Measurements from ENCODE around the gene SAMD14.
A peak's percentile ranks its signal among the peaks of the same experiment; 100 is the strongest.

SAMD14 gene

DNA sequence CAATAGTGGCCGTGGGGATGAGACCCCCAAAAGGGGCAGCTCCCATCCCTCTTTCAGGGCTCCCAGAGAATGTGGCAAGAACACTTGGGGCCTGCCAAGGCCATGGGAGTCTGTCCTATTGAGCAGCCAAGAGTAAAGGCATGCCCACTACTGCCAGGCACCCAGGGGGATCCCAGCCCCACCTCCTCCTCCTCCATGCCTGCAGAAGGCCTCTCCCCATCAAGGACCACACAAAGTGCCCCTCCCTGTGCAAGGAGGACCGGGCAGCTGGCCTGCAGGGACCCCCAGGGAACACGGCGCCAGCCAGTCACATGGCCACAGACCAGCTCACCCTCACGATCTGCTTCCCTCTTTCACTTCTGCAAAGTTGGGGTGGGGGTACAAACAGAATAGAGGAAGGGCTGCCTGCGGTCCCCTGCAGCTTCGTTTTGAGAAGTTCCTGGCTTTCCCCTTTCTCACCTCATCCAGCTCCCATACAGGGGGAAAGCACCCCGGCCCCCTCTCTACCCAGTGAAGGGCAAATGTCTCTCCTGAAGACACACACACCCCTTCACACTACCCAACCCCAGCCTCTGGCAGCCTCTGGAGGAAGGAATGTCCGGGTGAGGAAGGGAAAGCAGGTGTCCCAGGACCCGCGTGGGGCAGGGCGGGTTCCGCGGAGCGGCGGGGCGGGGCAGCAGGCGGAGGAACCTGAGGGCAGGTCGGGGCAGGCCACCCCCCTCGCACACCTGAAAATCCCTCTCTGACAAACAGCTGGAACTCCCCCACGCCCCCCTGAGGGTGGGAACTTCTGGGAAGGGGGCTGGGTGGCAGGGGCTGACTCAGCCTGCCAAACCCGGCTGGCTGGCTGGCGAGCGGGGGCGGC is 18.5 kb upstream of the SAMD14 start:
- peak; percentile 71 to 74 for DNase-seq (ENCODE audit: low read depth in 2 of 2)

DNA sequence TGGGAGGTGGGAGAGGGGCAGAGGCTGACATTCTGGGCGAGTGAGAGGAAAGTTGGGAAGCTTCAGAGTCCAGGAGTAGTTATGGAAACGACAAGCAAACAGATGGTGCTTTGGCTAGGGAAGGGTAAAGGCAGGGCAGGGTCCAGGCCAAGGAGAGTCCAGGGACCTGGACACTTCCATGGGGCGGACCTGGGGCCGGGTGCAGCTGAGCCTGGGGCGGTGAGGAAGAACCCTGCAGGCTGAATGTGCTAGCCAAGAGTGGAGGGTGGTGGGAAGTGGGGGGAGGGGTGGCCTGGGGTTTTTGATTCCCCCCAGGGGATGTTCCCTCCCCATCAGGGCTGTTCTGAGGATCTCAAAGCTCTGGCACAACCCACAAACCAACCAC is 17.9 kb upstream of the SAMD14 start:
- DNase-seq (ENCODE audit: low read depth in 2 of 2): no peak

DNA sequence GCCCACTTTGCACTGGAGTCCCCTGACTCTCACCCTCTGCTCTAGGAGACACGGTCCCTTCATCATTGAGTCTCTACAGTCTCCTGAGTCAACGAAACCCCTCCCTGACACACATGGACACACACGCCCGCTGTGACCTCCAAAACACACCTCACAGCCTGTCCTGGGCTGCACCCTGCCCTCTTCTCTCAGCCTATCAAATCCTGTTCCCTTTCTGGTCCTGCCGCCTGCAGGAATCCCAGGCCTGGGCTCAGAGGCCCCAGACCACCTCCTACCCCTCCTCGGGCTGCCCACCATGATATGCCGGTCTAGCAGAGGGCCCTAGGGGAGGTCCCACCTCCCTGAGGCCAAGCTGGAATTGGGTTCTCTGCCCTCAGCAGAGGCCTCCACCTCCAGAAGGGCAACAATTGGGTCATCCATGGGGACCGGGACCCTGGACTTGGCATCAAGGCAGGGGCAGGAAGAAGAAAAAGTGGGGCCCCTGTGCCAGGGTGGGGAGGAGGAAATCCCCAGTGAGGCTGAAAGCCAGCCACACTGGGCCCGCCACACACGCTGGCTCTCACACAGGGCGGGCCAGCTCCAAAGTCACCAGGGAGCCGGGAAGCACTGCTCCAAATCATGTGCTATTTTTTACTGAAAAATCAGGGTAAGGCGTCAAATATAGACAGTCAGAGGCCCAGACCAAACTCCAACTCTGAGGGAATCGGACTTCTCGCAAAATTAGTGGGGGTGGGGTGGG is 17.1 kb upstream of the SAMD14 start:
- DNase-seq (ENCODE audit: low read depth in 2 of 2): no peak

DNA sequence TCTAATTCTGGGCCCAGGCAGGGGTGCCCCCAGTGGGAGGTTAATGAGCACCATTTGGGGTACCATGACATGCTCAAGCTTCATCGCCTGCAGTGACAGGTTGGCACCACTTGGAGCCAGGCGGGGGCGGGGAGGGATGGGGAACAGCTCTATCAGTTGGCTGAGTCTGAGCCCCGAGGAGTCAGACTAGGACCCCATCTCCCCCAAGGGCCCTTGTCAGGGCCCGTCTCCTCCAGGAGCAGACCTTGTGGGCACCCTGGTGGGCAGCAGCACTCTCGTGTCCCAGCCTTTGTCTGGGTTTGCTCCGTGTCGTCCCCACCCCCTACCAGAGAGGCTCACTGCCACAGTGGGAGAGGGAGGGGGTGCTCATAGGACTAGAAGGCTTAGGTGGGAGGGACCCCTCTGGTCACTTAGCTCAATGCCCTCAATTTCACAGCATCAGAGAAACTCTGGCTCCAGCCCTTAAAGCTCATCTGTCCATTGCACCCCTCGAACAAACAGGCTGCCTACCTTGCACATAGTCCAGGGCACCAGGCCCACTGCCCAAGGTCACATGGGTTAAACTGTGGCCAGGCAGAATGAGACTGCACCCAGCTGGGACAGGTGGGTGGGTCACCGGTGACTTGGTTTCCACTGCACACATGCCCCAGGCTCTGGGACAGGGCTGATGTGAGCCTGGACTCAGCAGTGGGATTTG is 16.4 kb upstream of the SAMD14 start:
- DNase-seq (ENCODE audit: low read depth in 2 of 2): no peak

DNA sequence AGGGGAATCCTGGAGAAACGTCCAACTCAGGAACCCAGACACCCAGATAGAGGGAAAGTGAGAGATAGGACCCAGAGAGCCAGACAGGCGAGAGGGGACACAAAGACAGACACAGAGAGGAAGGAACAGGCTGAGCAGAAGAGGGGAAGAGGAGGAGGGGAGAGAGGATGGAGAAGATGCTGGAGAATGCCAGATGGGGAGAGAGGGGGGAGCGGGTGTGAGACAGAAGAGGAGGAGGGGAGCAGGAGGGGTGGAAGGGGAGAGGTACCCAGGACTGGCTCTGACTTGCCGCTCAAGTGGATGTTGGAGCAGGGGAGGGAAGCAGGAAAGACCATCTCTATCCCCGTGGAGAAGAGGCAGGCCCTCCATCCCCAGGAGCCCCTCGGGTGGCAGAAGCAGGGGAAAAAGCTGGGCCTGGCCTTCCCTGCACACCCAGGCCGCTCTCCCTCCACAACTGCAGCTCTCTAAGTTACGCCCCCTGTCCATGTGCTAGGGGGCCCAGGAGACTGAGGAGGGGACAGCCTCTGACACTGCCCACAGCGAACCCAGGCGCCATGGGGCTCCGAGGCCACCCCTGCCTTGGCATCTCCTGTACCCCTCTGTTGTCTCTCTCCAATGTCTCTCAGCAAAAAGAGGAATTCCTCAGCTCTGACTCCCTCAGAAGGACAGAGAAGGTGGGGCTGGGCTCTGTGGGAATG is 15.7 kb upstream of the SAMD14 start:
- DNase-seq (ENCODE audit: low read depth in 2 of 2): no peak

DNA sequence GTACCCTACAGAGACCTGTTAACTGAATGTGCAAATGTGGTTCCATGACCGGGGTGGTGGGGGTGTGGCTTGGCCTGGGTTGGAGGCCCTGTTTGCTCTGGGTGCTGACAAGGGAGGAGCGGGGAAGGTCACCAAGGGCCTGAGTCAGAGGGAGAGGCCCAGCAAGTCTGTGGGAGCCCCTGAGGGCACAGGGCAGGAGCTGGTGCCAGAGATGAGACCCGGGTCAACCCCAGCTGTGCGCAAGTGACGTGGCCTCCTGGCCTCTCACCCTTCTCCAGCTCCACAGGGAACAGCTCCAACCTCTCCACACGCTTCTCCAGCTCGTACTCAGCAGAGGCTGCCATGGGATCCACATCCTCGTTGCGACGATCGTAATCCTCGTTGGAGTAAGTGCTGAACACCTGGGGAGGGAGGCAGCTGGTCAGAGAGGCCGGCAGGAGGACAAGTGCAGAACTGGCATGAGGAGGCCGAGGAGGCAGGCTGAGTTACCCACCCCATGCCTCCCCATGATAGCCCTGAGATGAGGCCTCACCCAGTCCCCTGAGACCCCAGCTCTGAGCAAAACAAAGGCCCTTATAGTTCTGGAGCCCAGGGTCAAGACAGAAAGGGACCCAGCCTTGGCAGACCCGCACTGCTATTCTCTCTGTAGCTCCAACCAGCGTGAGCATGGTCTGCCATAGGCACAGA is 15.0 kb upstream of the SAMD14 start:
- no peak for DNase-seq (ENCODE audit: low read depth in 2 of 2)

DNA sequence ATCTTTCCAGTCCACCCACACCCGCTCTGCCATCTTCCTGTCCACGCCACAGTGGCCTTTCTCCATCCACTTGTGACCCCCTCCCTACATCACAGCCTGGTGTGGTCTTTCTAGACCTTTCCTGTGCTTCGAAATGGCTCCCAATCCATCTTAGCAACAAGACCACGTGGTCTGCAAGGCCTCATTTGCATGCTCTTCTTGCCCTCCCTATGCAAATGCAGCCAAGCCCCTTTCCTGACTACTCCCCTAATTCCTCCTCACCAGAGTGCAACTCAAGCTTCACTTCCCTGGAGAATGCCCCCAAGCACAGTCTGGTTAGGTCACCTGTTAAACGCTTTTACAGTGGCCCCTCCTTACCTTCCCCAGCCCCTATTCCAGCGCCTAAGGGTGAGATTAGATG is 14.4 kb upstream of the SAMD14 start:
- DNase-seq (ENCODE audit: low read depth in 2 of 2): no peak

DNA sequence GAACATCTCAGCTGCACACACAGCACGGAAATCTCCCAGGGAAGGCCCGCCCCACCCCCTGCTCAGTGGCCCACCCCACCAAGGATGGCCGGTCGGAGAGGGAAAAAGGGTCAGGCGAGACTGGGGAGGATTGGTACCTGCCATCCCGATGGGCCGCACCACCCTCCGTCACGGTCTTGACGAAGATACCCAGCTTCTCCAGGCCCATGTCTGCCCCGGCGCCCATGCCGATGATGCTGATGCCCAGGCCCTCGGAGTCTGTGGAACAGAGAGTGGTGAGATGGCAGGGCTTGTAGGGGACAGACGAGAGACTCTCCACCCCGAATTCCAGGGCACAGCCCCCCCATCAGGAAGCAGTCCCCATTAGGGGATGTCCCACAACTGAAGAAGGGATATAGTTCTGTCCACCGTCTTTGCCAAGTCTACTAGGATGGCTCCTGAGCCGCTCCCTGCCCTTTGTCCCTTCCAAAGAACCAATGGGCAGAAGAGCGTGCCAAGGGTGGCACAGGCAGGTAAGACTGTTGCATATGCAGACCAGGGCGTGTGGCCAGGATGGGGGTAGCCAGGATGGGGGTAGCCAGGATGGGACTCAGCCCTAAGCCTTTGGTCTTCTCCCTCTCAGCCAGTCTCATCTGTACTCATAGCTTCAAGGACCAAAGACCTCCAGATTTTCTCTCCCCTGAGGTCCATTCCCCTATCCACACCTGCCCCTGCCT is 13.7 kb upstream of the SAMD14 start:
- DNase-seq (ENCODE audit: low read depth in 2 of 2): no peak

DNA sequence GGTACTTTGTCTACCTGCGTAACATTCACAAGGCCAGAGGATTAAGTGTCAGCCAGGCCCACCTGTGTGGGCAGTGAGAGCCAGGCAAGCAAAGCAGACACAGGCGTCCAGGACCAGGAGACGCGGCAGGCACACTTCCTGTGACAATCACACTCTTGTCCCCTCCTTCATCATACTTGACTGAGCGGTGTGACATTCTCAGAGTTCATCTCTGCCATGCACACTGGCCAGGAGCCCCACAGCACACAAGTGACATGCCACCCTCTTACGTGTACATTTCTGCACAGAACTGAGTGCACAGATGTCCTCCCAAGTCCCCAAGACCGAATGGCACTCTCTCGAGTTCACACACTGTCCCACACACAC is 11.8 kb upstream of the SAMD14 start:
- DNase-seq (ENCODE audit: low read depth in 2 of 2): no peak

DNA sequence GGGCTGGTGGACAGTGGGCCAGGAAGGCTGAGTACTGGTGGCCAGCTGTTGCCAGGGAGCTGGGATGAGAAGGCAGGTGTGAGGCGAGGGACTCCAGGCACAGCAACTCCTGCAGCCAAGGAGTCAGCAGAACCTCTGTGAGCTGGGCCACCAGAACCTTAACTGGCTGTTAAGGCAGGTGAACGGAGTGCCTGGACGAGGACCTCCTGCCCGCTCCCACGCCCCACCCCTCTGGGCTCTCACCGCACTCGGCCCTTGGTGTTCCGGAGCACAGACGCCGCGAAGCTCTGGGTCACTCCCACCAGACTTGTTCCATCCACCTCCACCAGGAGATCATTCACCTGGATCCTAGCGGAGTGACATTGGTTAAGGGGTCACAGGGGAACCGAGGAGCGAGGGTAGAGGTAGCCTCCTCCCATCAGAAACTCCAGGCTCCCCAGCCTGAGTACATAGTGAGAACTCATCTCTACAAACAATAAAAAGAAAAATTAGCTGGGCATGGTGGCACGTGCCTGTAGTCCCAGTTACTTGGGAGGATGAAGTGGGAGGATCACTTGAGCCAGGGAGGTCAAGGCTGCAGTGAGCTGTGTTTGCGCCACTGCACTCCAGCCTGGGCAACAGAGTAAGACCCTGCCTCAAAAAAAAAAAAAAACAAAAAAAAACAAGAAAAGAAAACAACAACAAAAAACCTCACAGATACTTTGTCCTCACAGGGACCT is 11.2 kb upstream of the SAMD14 start:
- no peak for DNase-seq (ENCODE audit: low read depth in 2 of 2)

DNA sequence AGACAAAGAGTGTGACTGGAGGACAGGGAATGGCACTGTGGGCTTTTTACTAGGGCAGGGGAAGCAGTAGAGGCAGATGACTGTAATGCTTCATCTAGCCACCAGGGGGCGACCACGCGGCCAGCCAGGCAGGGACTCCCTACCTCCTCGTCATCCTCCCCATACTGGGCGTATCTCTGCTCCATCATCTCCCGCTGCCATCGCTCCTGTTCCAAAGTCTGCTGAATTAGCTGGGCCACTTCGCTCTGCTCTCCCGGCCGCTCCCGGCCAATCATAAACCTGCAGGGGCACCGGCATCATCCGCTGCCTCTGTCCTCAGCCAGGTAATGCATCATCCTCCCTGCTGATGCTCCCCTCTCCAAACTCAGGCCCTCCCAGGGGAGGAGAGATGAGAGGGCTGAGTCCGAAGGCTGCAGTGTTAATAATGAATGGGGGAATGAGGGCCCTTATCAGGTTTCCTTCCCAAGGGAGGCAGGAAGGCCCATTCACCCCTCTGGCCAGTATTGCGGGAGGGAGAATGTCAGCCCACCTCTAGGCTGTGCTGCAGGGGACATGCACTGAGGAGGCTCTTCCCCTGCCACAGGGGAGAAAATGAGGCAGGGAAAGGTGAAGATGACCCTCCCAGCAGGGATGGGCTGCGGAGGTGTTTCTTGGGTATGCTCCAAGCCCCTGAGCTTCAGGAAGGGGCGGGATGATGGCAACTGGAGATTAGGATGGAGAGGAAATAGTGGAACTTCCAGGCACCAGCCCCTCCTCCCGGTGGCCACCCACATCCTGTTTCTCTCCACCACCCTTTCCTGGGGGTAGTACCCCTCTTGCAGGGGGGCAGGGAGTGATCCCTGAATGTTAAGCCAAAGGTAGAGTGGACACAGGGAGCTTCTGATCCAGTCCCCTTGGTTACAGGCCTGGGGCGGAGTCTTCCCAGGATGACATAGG is 10.3 kb upstream of the SAMD14 start:
- DNase-seq (ENCODE audit: low read depth in 2 of 2): peak; percentile 65 to 67

DNA sequence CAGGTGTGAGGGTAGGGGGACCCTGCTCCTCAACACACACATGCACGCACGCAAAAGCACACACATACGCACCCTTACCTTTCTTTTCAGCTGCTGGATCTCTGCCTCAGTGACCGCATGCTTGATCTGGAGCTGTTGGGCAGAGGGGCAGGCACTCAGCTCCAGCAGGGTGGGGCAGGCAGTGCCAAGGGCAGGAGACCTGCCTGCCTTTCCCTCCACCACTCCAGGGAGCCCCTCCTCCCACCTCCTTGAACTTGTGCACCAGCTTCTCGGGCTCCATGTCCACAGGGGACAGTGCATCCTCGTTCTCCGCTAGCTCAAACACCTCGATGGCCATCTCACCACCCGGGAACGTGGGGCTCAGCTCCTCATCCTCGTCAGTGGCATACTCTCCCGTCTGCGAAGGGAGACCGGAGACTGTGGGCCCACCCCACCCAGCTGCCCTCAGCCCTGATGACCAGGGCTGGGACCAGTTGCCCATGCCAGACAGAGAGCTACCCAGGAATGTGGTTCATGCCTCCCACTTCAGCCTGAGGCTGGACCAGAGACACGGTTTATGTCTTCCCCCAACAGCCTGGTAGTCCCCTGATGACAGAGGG is 9.3 kb upstream of the SAMD14 start:
- no peak for DNase-seq (ENCODE audit: low read depth in 2 of 2)

DNA sequence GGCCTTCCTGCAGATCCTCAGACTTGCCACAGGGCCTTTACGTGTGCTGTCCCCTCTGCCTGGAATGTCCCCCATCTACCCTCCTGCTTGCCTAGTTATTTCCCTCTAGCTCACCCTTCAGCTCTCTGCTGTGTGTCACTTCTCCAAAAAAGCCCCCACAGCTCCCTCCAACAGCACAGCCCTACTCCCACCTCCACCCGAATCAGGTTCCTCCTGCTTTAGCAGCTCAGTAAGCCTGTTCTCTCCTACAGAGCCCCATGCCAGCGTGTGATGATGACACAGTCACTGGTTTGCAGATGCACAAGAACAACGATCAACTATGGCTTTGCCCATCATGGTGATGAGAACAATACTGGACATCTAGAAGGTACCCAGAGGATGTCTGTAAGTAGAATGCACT is 7.1 kb upstream of the SAMD14 start:
- DNase-seq (ENCODE audit: low read depth in 2 of 2): no peak

DNA sequence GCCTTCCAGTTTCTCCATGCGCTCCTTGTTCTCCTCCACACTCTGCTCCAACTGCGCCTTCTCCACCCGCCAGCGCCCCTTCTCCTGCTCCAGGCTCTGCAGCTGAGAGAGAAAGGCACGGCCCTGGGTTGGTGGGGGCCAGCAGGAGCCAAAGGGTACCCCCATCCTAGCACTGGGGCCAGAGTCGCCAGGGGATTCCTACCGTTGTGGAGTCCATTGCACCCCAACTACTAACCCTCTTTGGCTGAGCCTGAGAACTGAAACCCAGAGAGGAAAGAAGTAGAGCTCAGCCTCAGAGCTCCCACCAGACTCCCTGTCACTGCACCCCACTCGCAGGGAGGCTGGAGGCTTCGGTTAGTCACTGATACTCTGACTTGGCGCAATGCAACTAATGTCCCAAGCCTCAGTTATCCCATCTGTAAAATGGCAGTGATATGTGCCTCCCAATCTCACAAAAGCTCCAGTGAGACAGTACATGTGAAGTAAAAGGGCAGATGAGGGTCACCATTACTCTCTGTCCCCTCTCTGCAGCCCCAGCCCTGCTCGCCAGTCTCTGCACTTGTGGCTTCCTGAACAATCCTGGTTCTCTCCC is 6.2 kb upstream of the SAMD14 start:
- DNase-seq (ENCODE audit: low read depth in 2 of 2): no peak

DNA sequence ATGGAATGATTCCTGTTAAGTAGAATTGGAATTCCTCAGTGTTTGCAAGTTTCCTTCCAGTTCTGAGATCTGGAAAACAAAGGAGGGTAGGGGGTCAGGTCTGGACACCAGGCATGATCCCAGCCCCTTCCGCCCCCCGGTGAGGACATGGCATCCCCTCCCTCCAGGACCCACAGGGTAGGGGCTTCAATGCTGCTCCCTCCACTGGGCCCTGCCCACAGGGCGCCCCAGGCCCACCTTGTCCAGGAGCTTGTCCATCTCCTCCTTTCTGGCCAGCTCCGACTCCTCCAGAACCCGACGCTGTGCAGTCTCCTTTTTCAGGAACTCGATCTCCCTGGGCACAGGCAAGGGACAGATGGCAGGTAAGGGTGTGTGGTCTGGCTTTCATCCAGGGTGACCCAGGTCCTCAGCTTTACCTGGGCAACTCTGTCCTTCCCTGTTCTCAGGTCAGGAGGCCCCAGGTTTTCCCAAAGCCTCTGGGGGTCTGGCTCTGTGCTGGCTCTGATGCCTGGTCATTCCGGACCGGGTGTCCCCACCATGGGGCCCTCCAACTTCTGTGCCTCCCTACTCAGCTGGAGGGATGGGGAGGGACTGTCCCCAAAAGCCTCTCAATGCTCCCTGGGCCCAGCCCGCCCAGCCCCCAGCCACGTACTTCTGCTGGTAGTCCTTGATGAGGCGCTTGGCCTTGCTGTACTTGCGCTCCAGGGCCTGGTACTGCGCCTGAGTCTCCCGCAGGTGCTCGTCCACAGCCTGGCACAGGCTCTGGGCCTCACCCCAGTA is 5.5 kb upstream of the SAMD14 start:
- no peak for DNase-seq (ENCODE audit: low read depth in 2 of 2)

DNA sequence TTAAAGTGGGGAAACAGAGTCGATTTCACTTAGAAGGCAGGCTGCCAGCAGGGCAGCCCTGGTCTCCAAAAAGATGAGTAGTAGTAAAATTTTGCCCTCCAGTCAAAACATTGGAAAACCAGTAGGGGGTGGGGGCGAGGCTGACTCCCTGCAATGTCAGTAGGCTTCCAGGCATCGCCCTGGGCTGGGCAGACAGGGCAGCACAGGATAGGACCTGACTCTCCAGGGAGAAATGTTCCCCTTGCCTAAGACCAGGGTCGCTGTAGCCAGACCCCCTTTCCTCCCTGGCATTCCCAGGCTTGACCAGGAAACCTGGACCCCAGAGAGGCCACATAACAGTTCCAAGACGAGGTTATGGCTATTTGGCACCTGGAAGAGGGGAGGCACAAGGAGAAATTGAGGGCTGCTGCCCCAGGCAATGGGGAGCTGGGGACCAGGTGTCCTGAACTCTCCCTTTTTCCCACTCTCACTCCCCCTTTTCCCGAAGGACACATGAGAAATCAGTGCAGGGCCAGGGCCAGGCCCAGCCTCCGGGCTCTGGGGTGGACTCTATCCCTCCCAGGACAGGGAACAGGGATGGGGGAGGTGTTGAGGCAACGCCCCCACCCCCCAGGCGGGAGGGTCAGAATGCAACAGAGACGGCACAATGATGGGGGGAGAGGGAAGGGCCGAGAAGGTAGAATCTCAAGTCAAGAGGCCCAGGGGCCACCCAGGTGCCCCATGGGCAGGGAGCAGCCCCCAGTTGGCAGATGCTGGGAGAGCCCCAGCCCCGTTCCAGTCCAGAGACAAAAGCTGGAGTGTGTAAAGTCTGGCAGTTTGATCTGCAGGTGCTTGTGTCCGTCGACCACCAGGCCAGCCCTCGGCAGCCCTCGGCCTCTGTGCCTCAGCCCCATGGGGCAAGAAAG is 4.5 kb upstream of the SAMD14 start:
- no peak for DNase-seq (ENCODE audit: low read depth in 2 of 2)

DNA sequence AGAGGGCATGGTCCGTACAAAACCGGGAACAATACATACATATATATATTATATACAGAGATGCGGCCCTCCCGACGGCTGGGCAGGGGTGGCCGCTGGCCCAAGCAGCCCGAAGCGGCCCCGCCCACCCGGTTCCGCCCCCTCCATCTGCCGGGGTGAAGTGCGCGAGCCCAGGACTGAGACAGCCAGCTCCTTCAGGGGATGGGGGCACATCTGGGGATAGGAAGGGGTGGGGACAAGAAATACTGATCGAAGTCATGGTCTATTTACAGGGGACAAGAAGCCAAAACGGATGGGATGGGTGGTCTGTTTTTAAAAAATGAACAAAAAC is 3.8 kb upstream of the SAMD14 start:
- no peak for DNase-seq (ENCODE audit: low read depth in 2 of 2)
